HEK293 (cell line): ENCODE measurements around the gene S1PR2.

Experiments used
- CTCF ChIA-PET: fragments of 350-600 bp; formaldehyde crosslinking; extraction: SDS; loops from one replicate; lab custom pipeline; 2021; ENCODE audit warnings: antibody characterized with exemption; lab: Yijun Ruan, JAX
- POLR2A ChIA-PET: fragments of 300-600 bp; formaldehyde crosslinking; extraction: SDS; loops from one replicate; lab custom pipeline; 2020; ENCODE audit warnings: antibody characterized with exemption, inconsistent platforms; lab: Yijun Ruan, JAX
- H3K27ac ChIP-seq: fragments of 200-500 bp; sonication (Bioruptor generic); 2 replicates; pipeline ENCODE4 v1.5.1; 2014; ENCODE audit warnings: low read depth, low read length, control low read depth, inconsistent platforms; ENCODE audit errors: extremely low read depth
- H3K36me3 ChIP-seq, 2 experiments: fragments of 200-500 bp in 1 of 2; sonication (Bioruptor generic) in 1 of 2; 1 replicate in 1 of 2; 2 replicates in 1 of 2; pipeline ENCODE4 v1.5.1; 2014 to 2017; ENCODE audit warnings: inconsistent platforms in 2 of 2, low read length in 2 of 2; ENCODE audit not compliant: control insufficient read depth in 2 of 2, insufficient read depth in 1 of 2
- H3K4me1 ChIP-seq: fragments of 200-500 bp; sonication (Bioruptor generic); 2 replicates; pipeline ENCODE4 v1.5.1; 2014; ENCODE audit warnings: mild to moderate bottlenecking, low read length, inconsistent platforms; ENCODE audit not compliant: control insufficient read depth, insufficient read depth
- H3K4me3 ChIP-seq: 2 replicates; pipeline ENCODE4 v1.5.1; 2011; ENCODE audit warnings: low read depth, mild to moderate bottlenecking, control low read depth, low read length, moderate library complexity
- H3K9me3 ChIP-seq: fragments of 200-500 bp; sonication (Bioruptor generic); 2 replicates; pipeline ENCODE4 v1.5.1; 2014; ENCODE audit warnings: low read depth, low read length, inconsistent platforms; ENCODE audit not compliant: control insufficient read depth, insufficient read depth
- BCL11A ChIP-seq: fragments of 450-650 bp; formaldehyde crosslinking; IDR thresholded peaks from 2 replicates; pipeline ENCODE4 v1.5.1; 2016; ENCODE audit warnings: low read depth, missing biosample characterization, missing genetic modification characterization
- HOXC10 ChIP-seq: sonication (generic); formaldehyde crosslinking; IDR thresholded peaks from 2 replicates; pipeline ENCODE4 v1.8.1; 2023; ENCODE audit warnings: mild to moderate bottlenecking, missing genetic modification reagents
- INSM2 ChIP-seq: fragments of 450-650 bp; formaldehyde crosslinking; IDR thresholded peaks from 2 replicates; pipeline ENCODE4 v1.5.1; 2016; ENCODE audit warnings: missing biosample characterization, missing genetic modification characterization
- PRDM2 ChIP-seq: fragments of 450-650 bp; formaldehyde crosslinking; IDR thresholded peaks from 2 replicates; pipeline ENCODE4 v1.5.1; 2016; ENCODE audit warnings: missing biosample characterization, missing genetic modification characterization, borderline replicate concordance
- SCRT2 ChIP-seq: fragments of 450-650 bp; formaldehyde crosslinking; IDR thresholded peaks from 2 replicates; pipeline ENCODE4 v1.5.1; 2016; ENCODE audit warnings: missing biosample characterization, missing genetic modification characterization
- TSHZ1 ChIP-seq: fragments of 450-650 bp; formaldehyde crosslinking; IDR thresholded peaks from 2 replicates; pipeline ENCODE4 v1.5.1; 2016; ENCODE audit warnings: missing biosample characterization, missing genetic modification characterization, borderline replicate concordance
- WT1 ChIP-seq: fragments of 450-650 bp; formaldehyde crosslinking; IDR thresholded peaks from 2 replicates; pipeline ENCODE4 v1.5.1; 2016; ENCODE audit warnings: missing biosample characterization, missing genetic modification characterization
- ZBTB48 ChIP-seq: fragments of 450-650 bp; formaldehyde crosslinking; IDR thresholded peaks from 2 replicates; pipeline ENCODE4 v1.5.1; 2016; ENCODE audit warnings: missing biosample characterization, missing genetic modification characterization
- ZFP37 ChIP-seq: fragments of 450-650 bp; formaldehyde crosslinking; IDR thresholded peaks from 2 replicates; pipeline ENCODE4 v1.5.1; 2016; ENCODE audit warnings: missing biosample characterization, missing genetic modification characterization
- ZFP69B ChIP-seq: fragments of 450-650 bp; formaldehyde crosslinking; IDR thresholded peaks from 2 replicates; pipeline ENCODE4 v1.5.1; 2016; ENCODE audit warnings: missing biosample characterization, missing genetic modification characterization
- ZIC2 ChIP-seq: fragments of 450-650 bp; formaldehyde crosslinking; IDR thresholded peaks from 2 replicates; pipeline ENCODE4 v1.5.1; 2016; ENCODE audit warnings: missing biosample characterization, missing genetic modification characterization
- ZNF112 ChIP-seq: fragments of 450-650 bp; formaldehyde crosslinking; IDR thresholded peaks from 2 replicates; pipeline ENCODE4 v1.5.0; 2017; ENCODE audit warnings: missing biosample characterization, missing genetic modification characterization
- ZNF140 ChIP-seq: fragments of 450-650 bp; formaldehyde crosslinking; IDR thresholded peaks from 2 replicates; pipeline ENCODE4 v1.5.1; 2016; ENCODE audit warnings: missing biosample characterization, missing genetic modification characterization
- ZNF174 ChIP-seq: fragments of 450-650 bp; formaldehyde crosslinking; IDR thresholded peaks from 2 replicates; pipeline ENCODE4 v1.5.0; 2017; ENCODE audit warnings: missing biosample characterization, mild to moderate bottlenecking, missing genetic modification characterization
- ZNF175 ChIP-seq: fragments of 450-650 bp; formaldehyde crosslinking; IDR thresholded peaks from 2 replicates; pipeline ENCODE4 v1.5.1; 2016; ENCODE audit warnings: missing biosample characterization, missing genetic modification characterization
- ZNF202 ChIP-seq: fragments of 450-650 bp; formaldehyde crosslinking; IDR thresholded peaks from 2 replicates; pipeline ENCODE4 v1.5.1; 2016; ENCODE audit warnings: missing biosample characterization, missing genetic modification characterization, borderline replicate concordance
- ZNF26 ChIP-seq: fragments of 450-650 bp; formaldehyde crosslinking; IDR thresholded peaks from 2 replicates; pipeline ENCODE4 v1.5.1; 2016; ENCODE audit warnings: missing biosample characterization, missing genetic modification characterization
- ZNF324 ChIP-seq: fragments of 450-650 bp; formaldehyde crosslinking; IDR thresholded peaks from 2 replicates; pipeline ENCODE4 v1.5.1; 2016; ENCODE audit warnings: missing biosample characterization, missing genetic modification characterization
- ZNF423 ChIP-seq: fragments of 450-650 bp; formaldehyde crosslinking; IDR thresholded peaks from 2 replicates; pipeline ENCODE4 v1.5.1; 2016; ENCODE audit warnings: missing biosample characterization, missing genetic modification characterization
- ZNF544 ChIP-seq: fragments of 450-650 bp; formaldehyde crosslinking; IDR thresholded peaks from 2 replicates; pipeline ENCODE4 v1.5.0; 2017; ENCODE audit warnings: missing biosample characterization, missing genetic modification characterization
- ZNF571 ChIP-seq: fragments of 450-650 bp; formaldehyde crosslinking; IDR thresholded peaks from 2 replicates; pipeline ENCODE4 v1.5.0; 2017; ENCODE audit warnings: missing biosample characterization, missing genetic modification characterization
- ZNF596 ChIP-seq: fragments of 450-650 bp; IDR thresholded peaks from 2 replicates; pipeline ENCODE4 v1.5.0; 2018; ENCODE audit warnings: missing biosample characterization, mild to moderate bottlenecking, missing genetic modification characterization, moderate library complexity
- ZNF664 ChIP-seq: fragments of 450-650 bp; formaldehyde crosslinking; IDR thresholded peaks from 2 replicates; pipeline ENCODE4 v1.5.1; 2016; ENCODE audit warnings: missing biosample characterization, missing genetic modification characterization
- ZNF837 ChIP-seq: fragments of 450-650 bp; formaldehyde crosslinking; IDR thresholded peaks from 2 replicates; pipeline ENCODE4 v1.5.1; 2016; ENCODE audit warnings: missing biosample characterization, missing genetic modification characterization

S1PR2 gene

GRCh38 chr19:10251792-10252694 is 20.9 kb upstream of the S1PR2 start, which contains the start of gene MRPL4:
MRPL4 (plus strand) TSS chr19:10252214; CDS start chr19:10252254, 40 bp downstream.
- ChIA-PET CTCF (interaction anchor here (1.0 to 3.9 kb wide), 4 partner anchors 8 to 321 kb away, joined by 3 to 36 read pairs (median 18); partner anchors contain the start of genes ANGPTL6 and ICAM4), POLR2A (interaction anchor here (0.6 to 1.6 kb wide), 5 partner anchors 21 to 136 kb away, joined by 3 to 6 read pairs (median 4); partner anchors contain the start of genes DNMT1, S1PR2 and TYK2)
- peaks cover 21 to 34% of the 10 kb centered on the region in 2 experiments; a peak in 2 of 3 replicates for H3K36me3 ChIP-seq
- H3K4me3 ChIP-seq: peak within 1 kb of the TSS; percentile 100
- H3K9me3 ChIP-seq: no peaks in the 10 kb centered on the region
- H3K4me1 ChIP-seq: no peaks in the 10 kb centered on the region
- peak within 1 kb of the TSS; percentile 26; the same call in 1 of the 2 replicates for H3K27ac ChIP-seq
- TF ChIP-seq ZFP69B (tag by site-specific recombination) (peak; percentile 77; the same call in 1 of the 2 replicates), INSM2 (tag by site-specific recombination) (peak; percentile 96), PRDM2 (tag by site-specific recombination) (peak; percentile 94; the same call in 1 of the 2 replicates), ZFP37 (tag by site-specific recombination) (peak; percentile 96), TSHZ1 (tag by site-specific recombination) (peak; percentile 60; the same call in 1 of the 2 replicates), ZNF112 (no peak), ZNF140 (tag by site-specific recombination) (no peak), ZNF544 (tag by site-specific recombination) (no peak), ZNF324 (peak; percentile 94), ZNF423 (no peak), SCRT2 (tag by site-specific recombination) (no peak; the same call in 1 of the 2 replicates), ZNF837 (tag by site-specific recombination) (no peak), ZNF596 (tag by site-specific recombination) (peak; percentile 55; the same call in 1 of the 2 replicates), BCL11A (tag by site-specific recombination) (peak; percentile 96), ZNF571 (no peak), WT1 (tag by site-specific recombination) (peak; percentile 38; the same call in 1 of the 2 replicates), ZBTB48 (tag by site-specific recombination) (peak; percentile 79; the same call in 1 of the 2 replicates), ZNF202 (no peak), ZNF26 (tag by site-specific recombination) (no peak), ZNF664 (tag by site-specific recombination) (no peak), ZNF175 (tag by site-specific recombination) (no peak), ZIC2 (tag by site-specific recombination) (peak; percentile 92), ZNF174 (no peak), HOXC10 (CRISPR knock-in tag) (0 out of 2 replicates have a peak, but pooled peaks have one; percentile 65)
